Activated B cell treated with CpG ODN at 0.5 μM for 24 hours (primary cell): ENCODE measurements around the gene KCNC2. TPM values are rescaled to one million over a fixed set of nuclear protein-coding genes. Genes with fewer than 3 reads are reported as not detected.

Experiments used
- ATAC-seq: fragments of 200-7000 bp; cut with Tn5 transposase; one replicate; pipeline ENCODE4 v1.10.0; 2021; ENCODE audit warnings: low read depth, mild to moderate bottlenecking, moderate library complexity
- CTCF ChIA-PET: fragments of 350-600 bp; sonication (Branson Sonifier 250); formaldehyde crosslinking; loops from one replicate; lab custom pipeline; 2021; ENCODE audit warnings: antibody characterized with exemption; lab: Charles Lee
- POLR2A ChIA-PET: fragments of 350-600 bp; sonication (Branson Sonifier 250); formaldehyde crosslinking; loops from one replicate; lab custom pipeline; 2021; ENCODE audit warnings: antibody characterized with exemption; lab: Charles Lee
- DNase-seq: peaks from one replicate; pipeline ENCODE4 v3.0.0; 2022
- H3K27ac Mint-ChIP-seq: one replicate; pipeline ENCODE4 v1.8.0; 2020; ENCODE audit warnings: mixed read lengths
- H3K27me3 Mint-ChIP-seq: one replicate; pipeline ENCODE4 v1.8.0; 2021; ENCODE audit warnings: mixed read lengths
- H3K36me3 Mint-ChIP-seq: one replicate; pipeline ENCODE4 v1.8.0; 2021; ENCODE audit warnings: low read depth, mixed read lengths
- H3K4me1 Mint-ChIP-seq: one replicate; pipeline ENCODE4 v1.8.0; 2021; ENCODE audit warnings: mixed read lengths
- H3K4me3 Mint-ChIP-seq: one replicate; pipeline ENCODE4 v1.8.0; 2020; ENCODE audit warnings: mild to moderate bottlenecking, mixed read lengths
- H3K9me3 Mint-ChIP-seq: one replicate; pipeline ENCODE4 v1.8.0; 2020; ENCODE audit warnings: mixed read lengths
- CTCF ChIP-seq: fragments of 200-600 bp; IDR thresholded peaks from one replicate; pipeline ENCODE4 v1.8.0; 2022; ENCODE audit warnings: antibody characterized with exemption, mild to moderate bottlenecking
- intact Hi-C: fragments of 100-400 bp; cut with micrococcal nuclease; formaldehyde crosslinking; loops from one replicate; pipeline ENCODE4 v1.15.1; 2024
- total RNA-seq: library from RNA; stranded (reverse); gene quantifications from 2 replicates; pipeline ENCODE4 v1.2.3, GENCODE V29; 2022

KCNC2 gene
- total RNA-seq, 1 donor from 2014 or later: not detected

GRCh38 chr12:75236206-75236605 lies 26.6 kb upstream of the KCNC2 start:
- TF ChIP-seq CTCF: no peak
- CTCF ChIA-PET: no interaction called here
- no peaks in the 10 kb centered on the region for H3K36me3 Mint-ChIP-seq
- POLR2A ChIA-PET: no interaction called here
- peaks cover 8% of the 10 kb centered on the region for H3K9me3 Mint-ChIP-seq
- no peak overlapping the region for H3K4me3 Mint-ChIP-seq
- H3K27ac Mint-ChIP-seq: no peak overlapping the region
- H3K27me3 Mint-ChIP-seq: no peaks in the 10 kb centered on the region
- no peak for ATAC-seq
- intact Hi-C loops: no loop called here
- no peak for DNase-seq
- H3K4me1 Mint-ChIP-seq: no peaks in the 10 kb centered on the region

- TF ChIP-seq CTCF: no peak
- DNase-seq: no peak
- intact Hi-C loops: no loop called here
- no peaks in the 10 kb centered on the region for H3K27me3 Mint-ChIP-seq
- H3K27ac Mint-ChIP-seq: no peak overlapping the region
- H3K36me3 Mint-ChIP-seq: no peaks in the 10 kb centered on the region
- H3K9me3 Mint-ChIP-seq: peaks cover 8% of the 10 kb centered on the region
- CTCF ChIA-PET: no interaction called here
- H3K4me3 Mint-ChIP-seq: no peak overlapping the region
- POLR2A ChIA-PET: no interaction called here
- H3K4me1 Mint-ChIP-seq: no peaks in the 10 kb centered on the region
- ATAC-seq: no peak
Measured at GRCh38 chr12:75227132-75227531, 17.5 kb upstream of the KCNC2 start.

- no peak for ATAC-seq
- Mint-ChIP-seq H3K4me1 (no peaks in the 10 kb centered on the region), H3K27ac (no peak overlapping the region), H3K4me3 (no peak overlapping the region), H3K9me3 (peaks cover 2% of the 10 kb centered on the region), H3K27me3 (peaks cover 21% of the 10 kb centered on the region), H3K36me3 (no peaks in the 10 kb centered on the region)
- intact Hi-C loops: no loop called here
- ChIA-PET POLR2A (no interaction called here), CTCF (no interaction called here)
- DNase-seq: no peak
- no peak for TF ChIP-seq CTCF
Measured at GRCh38 chr12:75212072-75212471, 2.4 kb upstream of the KCNC2 start.

GRCh38 chr12:75208856-75209811 lies 505 bp downstream of the KCNC2 start:
- intact Hi-C loops: no loop called here
- no peak for TF ChIP-seq CTCF
- Mint-ChIP-seq H3K4me3 (no peak overlapping the region), H3K27ac (no peak overlapping the region), H3K36me3 (no peaks in the 10 kb centered on the region), H3K9me3 (peaks cover 2% of the 10 kb centered on the region), H3K27me3 (peaks cover 29% of the 10 kb centered on the region), H3K4me1 (no peaks in the 10 kb centered on the region)
- ChIA-PET POLR2A (no interaction called here), CTCF (no interaction called here)
- no peak for DNase-seq
- no peak for ATAC-seq

- DNase-seq: no peak
- Mint-ChIP-seq H3K27me3 (peaks cover 29% of the 10 kb centered on the region), H3K36me3 (no peaks in the 10 kb centered on the region), H3K9me3 (peaks cover 2% of the 10 kb centered on the region), H3K27ac (no peak overlapping the region), H3K4me1 (no peaks in the 10 kb centered on the region), H3K4me3 (no peak overlapping the region)
- ChIA-PET CTCF (no interaction called here), POLR2A (no interaction called here)
- TF ChIP-seq CTCF: no peak
- intact Hi-C loops: no loop called here
- no peak for ATAC-seq
Measured at GRCh38 chr12:75207338-75208083, 2.1 kb downstream of the KCNC2 start.
